Activated CD8-positive, alpha-beta memory T cell treated with anti-CD3 and anti-CD28 coated beads, Interleukin-2, amount 50 U/mL, for 24 hours (primary cell): Measurements from ENCODE around the gene PRMT1.

Experiments
- DNase-seq: peaks from one replicate; pipeline ENCODE4 v3.0.0-alpha.2; 2020; ENCODE audit errors: extremely low read depth

Gene PRMT1

GRCh38 chr19:49688531-49689132, 11.6 kb downstream of the PRMT1 start:
- DNase-seq: no peak

DNA sequence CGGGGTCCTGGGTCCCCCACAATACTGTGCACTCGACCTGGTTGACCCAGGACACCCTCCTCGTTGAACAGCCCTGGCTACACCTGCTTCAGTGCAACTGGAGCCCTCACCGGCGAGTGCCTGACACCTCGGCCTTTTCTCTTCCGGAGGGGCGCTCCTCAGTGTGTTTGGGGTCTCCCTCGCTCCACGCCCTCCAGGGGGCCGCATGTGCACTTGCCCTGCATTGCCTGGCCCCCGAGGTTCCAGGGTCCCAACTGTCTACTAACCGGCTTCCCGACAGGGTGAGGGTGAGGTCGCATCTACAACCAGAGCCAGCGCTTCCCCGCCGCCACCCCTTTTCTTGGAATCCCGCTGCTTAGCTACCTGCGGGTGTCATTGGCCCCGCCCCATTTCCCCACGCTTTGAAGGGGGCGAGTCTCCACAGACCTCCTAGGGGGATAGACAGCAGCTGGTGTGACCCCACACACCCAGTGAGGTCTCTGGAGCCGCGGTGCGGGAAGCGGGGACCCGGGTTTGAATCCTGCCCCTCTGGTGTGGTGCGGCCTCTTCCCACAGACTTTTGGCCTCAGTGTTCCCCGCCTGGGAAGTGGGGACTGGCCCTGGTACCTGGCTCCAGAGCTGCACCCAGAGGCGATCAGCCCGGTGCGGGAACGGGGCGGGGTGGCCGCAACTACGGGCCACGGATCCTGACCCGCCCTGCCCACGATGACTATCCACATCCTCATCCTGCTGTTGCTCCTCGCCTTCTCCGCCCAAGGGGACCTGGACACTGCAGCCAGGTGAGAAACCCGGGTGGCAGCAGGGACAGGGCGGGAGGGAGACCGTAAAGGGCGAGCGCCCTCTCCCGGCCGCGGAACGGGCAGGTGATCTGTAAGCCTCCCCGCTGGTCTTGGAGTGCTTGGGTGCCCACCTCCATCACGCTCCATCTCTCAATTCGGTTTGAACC, 12.3 kb downstream of the PRMT1 start, which contains the start of gene ADM5:
Gene ADM5 (plus strand): TSS at position 462 of the 946 bp plus-strand sequence. CDS start 244 bp downstream, at position 706.
- no peak for DNase-seq

GRCh38 chr19:49690079-49690655, 13.1 kb downstream of the PRMT1 start:
- DNase-seq: no peak

GRCh38 chr19:49690656-49691242, 13.7 kb downstream of the PRMT1 start, which contains the start of gene CPT1C:
TSS of gene CPT1C (plus strand) at chr19:49691116. CDS start at chr19:49692253, 1,137 bp downstream.
- no peak for DNase-seq

- DNase-seq: no peak
Observed at GRCh38 chr19:49691243-49692146, 14.4 kb downstream of the PRMT1 start.

DNA sequence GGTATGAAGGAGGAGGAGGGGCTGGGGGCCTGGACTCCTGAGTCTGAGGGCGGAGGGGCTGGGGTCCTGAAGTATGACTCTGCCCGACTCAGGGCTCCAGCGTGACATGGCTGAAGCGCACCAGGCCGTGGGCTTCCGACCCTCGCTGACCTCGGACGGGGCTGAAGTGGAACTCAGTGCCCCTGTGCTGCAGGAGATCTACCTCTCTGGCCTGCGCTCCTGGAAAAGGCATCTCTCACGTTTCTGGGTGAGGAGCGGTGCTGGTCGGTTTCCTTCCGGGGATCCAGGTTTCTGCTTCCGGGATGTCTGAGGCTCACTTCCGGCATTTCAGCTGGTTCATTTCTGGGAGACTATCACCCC, 15.1 kb downstream of the PRMT1 start:
- DNase-seq: no peak

GRCh38 chr19:49696115-49696514, 19.0 kb downstream of the PRMT1 start:
- no peak for DNase-seq

GRCh38 chr19:49696865-49697264, 19.8 kb downstream of the PRMT1 start:
- no peak for DNase-seq

GRCh38 chr19:49699364-49699763, 22.3 kb downstream of the PRMT1 start:
- DNase-seq: no peak

- no peak for DNase-seq
Observed at GRCh38 chr19:49700563-49700962, 23.5 kb downstream of the PRMT1 start.

DNA sequence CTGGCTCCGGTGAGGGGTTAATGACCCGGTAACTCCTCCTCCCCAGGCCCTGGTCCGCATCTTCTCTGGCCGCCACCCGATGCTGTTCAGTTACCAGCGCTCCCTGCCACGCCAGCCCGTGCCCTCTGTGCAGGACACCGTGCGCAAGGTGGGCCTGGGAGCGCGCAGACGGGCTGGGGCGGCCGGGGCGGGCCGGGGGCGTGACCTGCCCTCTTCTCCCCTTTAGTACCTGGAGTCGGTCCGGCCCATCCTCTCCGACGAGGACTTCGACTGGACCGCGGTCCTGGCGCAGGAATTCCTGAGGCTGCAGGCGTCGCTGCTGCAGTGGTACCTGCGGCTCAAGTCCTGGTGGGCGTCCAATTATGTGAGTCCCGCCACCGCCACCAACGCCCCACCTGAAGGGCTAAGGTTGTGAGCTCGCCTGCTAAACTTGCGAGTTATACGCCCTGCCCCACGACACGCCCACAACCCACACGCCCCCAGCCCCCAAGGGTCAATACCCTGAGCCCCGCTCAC, 24.3 kb downstream of the PRMT1 start:
- DNase-seq: no peak

DNA sequence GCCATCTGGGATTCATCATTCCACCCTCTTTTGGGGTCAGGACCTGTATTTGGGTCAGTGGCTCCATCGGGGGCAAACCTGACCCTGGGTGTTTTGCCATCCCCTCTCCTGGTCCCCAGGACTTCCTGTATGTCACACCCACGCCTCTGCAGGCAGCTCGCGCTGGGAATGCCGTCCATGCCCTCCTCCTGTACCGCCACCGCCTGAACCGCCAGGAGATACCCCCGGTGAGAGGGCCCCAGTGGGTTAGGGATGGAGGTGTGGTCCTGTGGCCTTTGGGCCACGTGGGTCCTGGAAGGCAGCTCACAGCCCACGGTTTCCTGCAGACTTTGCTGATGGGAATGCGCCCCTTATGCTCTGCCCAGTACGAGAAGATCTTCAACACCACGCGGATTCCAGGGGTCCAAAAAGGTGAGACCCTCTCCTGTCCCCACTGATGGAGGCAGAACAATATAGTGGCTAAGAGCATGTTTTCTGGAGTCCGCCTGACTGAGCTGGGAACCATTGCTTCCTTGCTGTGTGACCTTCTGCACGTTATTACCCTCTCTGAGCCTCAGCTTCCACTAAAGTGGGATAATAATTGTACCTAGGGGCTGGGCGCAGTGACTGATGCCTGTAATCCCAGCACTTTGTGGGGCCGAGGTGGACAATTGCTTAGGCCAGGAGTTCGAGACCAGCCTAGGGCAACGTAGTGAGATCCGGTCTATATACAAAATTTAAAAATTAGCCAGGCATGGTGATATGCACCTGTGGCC, 28.0 kb downstream of the PRMT1 start:
- no peak for DNase-seq

- DNase-seq: no peak
Observed at GRCh38 chr19:49705919-49706318, 28.8 kb downstream of the PRMT1 start.

DNA sequence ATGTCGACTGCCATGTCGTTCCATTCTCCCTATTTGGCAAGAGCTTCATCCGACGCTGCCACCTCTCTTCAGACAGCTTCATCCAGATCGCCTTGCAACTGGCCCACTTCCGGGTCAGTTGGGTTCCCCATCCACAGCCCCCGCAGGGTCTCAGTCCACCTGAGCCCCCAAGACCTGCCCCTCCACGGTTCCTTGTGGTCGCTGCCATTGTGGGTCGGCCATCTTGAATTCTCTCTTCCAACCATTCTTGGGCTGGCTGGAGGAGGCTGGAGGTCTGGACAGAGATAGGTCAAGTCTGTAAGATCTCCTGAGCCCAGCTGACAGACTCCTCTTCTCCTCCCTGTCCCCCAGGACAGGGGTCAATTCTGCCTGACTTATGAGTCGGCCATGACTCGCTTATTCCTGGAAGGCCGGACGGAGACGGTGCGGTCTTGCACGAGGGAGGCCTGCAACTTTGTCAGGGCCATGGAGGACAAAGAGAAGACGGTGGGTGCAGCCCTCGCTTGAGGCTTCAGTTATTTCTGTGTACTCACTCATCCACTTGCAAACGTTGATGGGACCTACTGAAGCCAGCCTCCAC, 33.4 kb downstream of the PRMT1 start:
- no peak for DNase-seq

DNA sequence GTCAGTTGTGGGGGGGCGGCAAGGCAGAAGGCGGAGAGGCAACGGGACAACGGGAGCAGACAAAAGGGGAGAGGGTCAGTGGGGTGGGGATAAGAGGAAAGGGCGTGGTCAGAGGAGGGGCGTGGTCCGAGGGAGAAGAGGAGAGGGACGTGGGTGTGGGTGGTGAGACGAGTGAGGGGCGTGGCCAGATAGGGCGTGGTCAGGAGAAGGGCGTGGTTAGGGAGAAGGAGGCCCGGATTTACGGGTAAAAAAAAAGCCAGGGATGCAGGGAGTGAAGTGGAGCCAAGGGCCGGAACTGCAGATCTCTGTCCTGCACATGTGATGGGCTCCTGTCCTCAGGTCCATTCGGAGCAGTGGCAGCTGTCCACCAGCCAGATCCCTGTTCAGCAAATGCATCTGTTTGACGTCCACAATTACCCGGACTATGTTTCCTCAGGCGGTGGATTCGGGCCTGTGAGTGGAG, 35.4 kb downstream of the PRMT1 start:
- DNase-seq: no peak

DNA sequence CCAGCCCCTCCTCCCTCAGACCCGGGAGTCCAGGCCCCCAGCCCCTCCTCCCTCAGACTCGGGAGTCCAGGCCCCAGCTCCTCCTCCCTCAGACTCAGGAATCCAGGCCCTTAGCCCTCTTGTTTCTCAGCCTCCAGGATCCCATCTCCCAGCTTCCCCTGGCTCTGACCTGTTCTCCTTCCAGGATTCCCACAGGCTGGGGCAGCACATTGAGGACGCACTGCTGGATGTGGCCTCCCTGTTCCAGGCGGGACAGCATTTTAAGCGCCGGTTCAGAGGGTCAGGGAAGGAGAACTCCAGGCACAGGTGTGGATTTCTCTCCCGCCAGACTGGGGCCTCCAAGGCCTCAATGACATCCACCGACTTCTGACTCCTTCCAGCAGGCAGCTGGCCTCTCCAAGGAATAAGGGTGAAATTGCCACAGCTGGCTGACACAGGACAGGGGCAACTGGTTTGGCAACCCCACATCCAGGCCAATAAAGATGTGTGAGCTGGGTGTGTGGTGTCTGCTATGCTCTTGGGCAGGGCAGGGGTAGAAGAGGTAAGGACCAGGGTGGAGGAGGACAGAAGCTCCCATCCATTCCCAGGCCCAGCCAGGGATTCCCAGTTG, 36.3 kb downstream of the PRMT1 start:
- no peak for DNase-seq

- no peak for DNase-seq
Observed at GRCh38 chr19:49716154-49716553, 39.1 kb downstream of the PRMT1 start.

GRCh38 chr19:49718511-49718910, 41.4 kb downstream of the PRMT1 start:
- DNase-seq: no peak

DNA sequence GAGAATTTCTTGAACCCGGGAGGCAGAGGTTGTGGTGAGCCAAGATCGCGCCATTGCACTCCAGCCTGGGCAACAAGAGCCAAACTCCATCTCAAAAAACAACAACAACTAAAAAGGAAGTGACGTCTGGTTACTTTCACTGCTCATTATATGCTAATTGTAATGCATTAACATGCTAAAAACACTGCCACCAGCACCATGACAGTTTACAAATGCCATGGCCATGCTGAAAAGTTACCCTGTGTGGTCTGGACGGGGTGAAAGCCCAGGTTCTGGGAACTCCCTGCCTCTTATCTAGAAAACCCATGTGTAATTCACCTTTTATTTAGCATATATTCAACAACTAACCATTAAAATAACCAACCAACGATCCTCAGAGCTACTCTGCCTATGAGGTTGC, 41.9 kb downstream of the PRMT1 start:
- no peak for DNase-seq
